ENCODE data around the gene ANKS6. TPM values are rescaled to one million over a fixed set of nuclear protein-coding genes. Genes with fewer than 3 reads are reported as not detected.

The ANKS6 gene
- total RNA-seq, 1 donor from 2014 or later, result 17.1 TPM

GRCh38 chr9:98818764-98819163 lies 22.4 kb upstream of the ANKS6 start:
- H3K27me3 Mint-ChIP-seq (ENCODE audit: low read depth), result peaks cover 2% of the 10 kb centered on the region
- H3K27ac Mint-ChIP-seq (ENCODE audit: unreplicated experiment), result no peak overlapping the region
- no peaks in the 10 kb centered on the region for H3K4me1 Mint-ChIP-seq (ENCODE audit: low read depth)
- no peak for TF ChIP-seq CTCF (IDR thresholded peaks at IDR 0.05)
- peaks cover 6% of the 10 kb centered on the region for H3K9me3 Mint-ChIP-seq (ENCODE audit: low read depth)
- no peak overlapping the region for H3K4me3 Mint-ChIP-seq (ENCODE audit: unreplicated experiment)
- peaks cover 1% of the 10 kb centered on the region for H3K36me3 Mint-ChIP-seq (ENCODE audit: low read depth)
- DNase-seq (ENCODE audit: low spot score), result no peak

DNA sequence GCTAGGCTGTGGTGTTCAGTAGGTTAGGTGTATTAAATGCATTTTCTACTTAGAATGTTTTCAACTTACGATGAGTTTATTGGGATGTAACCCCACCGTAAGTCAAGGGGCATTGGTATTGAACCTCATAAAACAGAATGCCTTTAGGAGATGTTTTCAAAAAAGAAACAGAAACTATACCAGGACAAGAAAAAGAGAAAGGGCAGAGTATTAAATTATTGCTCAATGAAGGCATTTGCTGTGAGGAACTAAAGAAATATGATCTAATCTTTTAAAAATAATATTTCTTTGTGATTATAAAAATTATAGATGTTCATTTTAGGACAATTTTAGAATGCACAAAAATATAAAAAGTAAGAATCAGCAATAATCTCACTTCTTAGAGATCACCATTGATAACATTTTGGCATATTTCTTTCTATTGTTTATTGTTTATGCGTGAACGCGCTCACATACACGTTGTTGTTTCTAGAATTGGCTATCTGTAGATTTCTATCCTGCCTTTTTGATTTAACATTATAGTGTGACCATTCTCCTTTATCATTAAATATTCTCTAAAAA lies 19.1 kb upstream of the ANKS6 start:
- Mint-ChIP-seq H3K36me3 (ENCODE audit: low read depth) (no peaks in the 10 kb centered on the region), H3K4me1 (ENCODE audit: low read depth) (no peaks in the 10 kb centered on the region), H3K27me3 (ENCODE audit: low read depth) (no peaks in the 10 kb centered on the region), H3K27ac (ENCODE audit: unreplicated experiment) (no peak overlapping the region), H3K9me3 (ENCODE audit: low read depth) (peaks cover 14% of the 10 kb centered on the region), H3K4me3 (ENCODE audit: unreplicated experiment) (no peak overlapping the region)
- no peak for TF ChIP-seq CTCF (IDR thresholded peaks at IDR 0.05)
- no peak for DNase-seq (ENCODE audit: low spot score)

GRCh38 chr9:98811051-98811650 lies 14.8 kb upstream of the ANKS6 start:
- Mint-ChIP-seq H3K9me3 (ENCODE audit: low read depth) (peaks cover 8% of the 10 kb centered on the region), H3K27me3 (ENCODE audit: low read depth) (peaks cover 21% of the 10 kb centered on the region), H3K4me1 (ENCODE audit: low read depth) (peaks cover 11% of the 10 kb centered on the region), H3K36me3 (ENCODE audit: low read depth) (no peaks in the 10 kb centered on the region), H3K27ac (ENCODE audit: unreplicated experiment) (no peak overlapping the region), H3K4me3 (ENCODE audit: unreplicated experiment) (no peak overlapping the region)
- no peak for TF ChIP-seq CTCF (IDR thresholded peaks at IDR 0.05)
- no peak for DNase-seq (ENCODE audit: low spot score)

DNA sequence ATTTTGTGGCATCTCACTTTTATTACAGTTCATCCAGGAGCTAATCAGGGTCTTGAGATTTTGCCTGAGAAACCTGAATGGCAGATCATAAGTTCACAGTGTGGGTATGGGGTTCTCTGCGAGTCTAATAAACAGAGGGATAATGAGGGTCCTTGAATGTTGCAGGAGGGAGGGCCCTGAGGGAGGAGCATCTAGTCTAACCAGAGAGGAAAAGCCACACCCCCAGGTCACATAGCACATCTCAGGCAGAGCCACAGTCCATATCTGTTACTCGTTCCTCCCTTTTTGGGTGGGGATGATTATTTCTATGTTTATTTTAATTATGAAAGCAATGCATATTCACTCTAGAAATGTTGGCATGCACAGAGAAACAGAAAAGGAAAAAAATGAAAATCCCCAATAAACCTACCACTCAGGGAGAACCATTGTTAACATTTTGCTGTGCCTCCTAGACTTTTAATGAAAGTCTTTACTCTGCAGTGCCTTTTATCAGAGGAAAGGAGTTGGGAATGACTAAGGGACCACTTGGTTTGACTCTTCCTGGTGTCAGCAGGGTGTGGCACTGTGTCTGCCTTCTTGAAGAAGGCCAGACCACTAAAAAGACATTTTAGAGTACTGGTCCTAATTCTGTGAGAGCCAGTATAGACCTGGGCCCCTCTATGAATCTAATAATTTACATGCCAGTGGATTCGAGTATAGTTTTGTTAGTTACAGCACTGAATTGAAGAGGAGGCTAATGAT lies 13.9 kb upstream of the ANKS6 start:
- no peak for DNase-seq (ENCODE audit: low spot score)
- no peak for TF ChIP-seq CTCF (IDR thresholded peaks at IDR 0.05)
- no peak overlapping the region for H3K4me3 Mint-ChIP-seq (ENCODE audit: unreplicated experiment)

GRCh38 chr9:98809311-98810101 lies 13.2 kb upstream of the ANKS6 start:
- peak; percentile 41 for DNase-seq (ENCODE audit: low spot score)

More for the DNA sequence above, 13.9 kb upstream of the ANKS6 start:
- Mint-ChIP-seq H3K36me3 (ENCODE audit: low read depth) (no peaks in the 10 kb centered on the region), H3K9me3 (ENCODE audit: low read depth) (peaks cover 8% of the 10 kb centered on the region), H3K27ac (ENCODE audit: unreplicated experiment) (no peak overlapping the region), H3K27me3 (ENCODE audit: low read depth) (peaks cover 30% of the 10 kb centered on the region), H3K4me1 (ENCODE audit: low read depth) (peaks cover 11% of the 10 kb centered on the region)

More at GRCh38 chr9:98809311-98810101, 13.2 kb upstream of the ANKS6 start:
- H3K36me3 Mint-ChIP-seq (ENCODE audit: low read depth), result no peaks in the 10 kb centered on the region
- no peak for TF ChIP-seq CTCF (IDR thresholded peaks at IDR 0.05)
- no peak overlapping the region for H3K27ac Mint-ChIP-seq (ENCODE audit: unreplicated experiment)
- H3K9me3 Mint-ChIP-seq (ENCODE audit: low read depth), result peaks cover 8% of the 10 kb centered on the region
- H3K27me3 Mint-ChIP-seq (ENCODE audit: low read depth), result peaks cover 35% of the 10 kb centered on the region
- H3K4me3 Mint-ChIP-seq (ENCODE audit: unreplicated experiment), result no peak overlapping the region
- peaks cover 11% of the 10 kb centered on the region for H3K4me1 Mint-ChIP-seq (ENCODE audit: low read depth)

All from chondrocyte (in vitro differentiated cells).